Gastrocnemius medialis (tissue), 4 donors: Measurements from ENCODE around the gene SAMD9L. TPM values are rescaled to one million over a fixed set of nuclear protein-coding genes. Genes with fewer than 3 reads are reported as not detected.

ENCODE experiments used
- ATAC-seq, 2 donors: fragments of 150-250 bp; one replicate each; pipeline ENCODE4 v1.9.1; 2016
- DNase-seq, 2 donors: peaks; one replicate each; pipeline ENCODE4 v3.0.0-alpha.2; 2019
- H3K27ac ChIP-seq, 4 donors: fragments of 200-600 bp; sonication (generic); 1 replicate in 1 of 4; 2 replicates in 3 of 4; pipeline ENCODE4 v1.5.1; 2016 to 2018; ENCODE audit warnings: mild to moderate bottlenecking in 2 of 4, moderate library complexity in 1 of 4
- H3K27me3 ChIP-seq, 3 donors: fragments of 200-600 bp; sonication (generic) in 2 of 3; 1 replicate in 1 of 3; 2 replicates in 2 of 3; pipeline versions ENCODE4 v1.5.1 to v1.6.0; 2016 to 2019; ENCODE audit warnings: mild to moderate bottlenecking in 1 of 3, moderate library complexity in 1 of 3
- H3K36me3 ChIP-seq, 2 donors: fragments of 200-600 bp; sonication (generic) in 1 of 2; one replicate each; pipeline ENCODE4 v1.5.1; 2017 to 2018
- H3K4me1 ChIP-seq, 2 donors: fragments of 200-600 bp; sonication (generic) in 1 of 2; one replicate each; pipeline ENCODE4 v1.5.1; 2016 to 2017; ENCODE audit warnings: mild to moderate bottlenecking in 2 of 2
- H3K4me3 ChIP-seq, 4 donors: fragments of 200-600 bp; sonication (generic) in 3 of 4; 1 replicate in 1 of 4; 2 replicates in 3 of 4; pipeline ENCODE4 v1.5.1; 2016 to 2019; ENCODE audit warnings: mild to moderate bottlenecking in 2 of 4
- H3K9me3 ChIP-seq, 3 donors: fragments of 200-600 bp; sonication (generic) in 2 of 3; 1 replicate in 1 of 3; 2 replicates in 2 of 3; pipeline ENCODE4 v1.5.1; 2016 to 2019
- CTCF ChIP-seq, 5 experiments: fragments of 450-650 bp in 3 of 5; fragments of 200-600 bp in 2 of 5; sonication (generic) in 2 of 5; IDR thresholded peaks in 4 of 5; conservative IDR thresholded peaks in 1 of 5; 1 replicate in 4 of 5; 2 replicates in 1 of 5; pipeline ENCODE4 v1.5.1; 2016 to 2019; ENCODE audit warnings: antibody characterized with exemption in 5 of 5, mild to moderate bottlenecking in 3 of 5, moderate library complexity in 3 of 5
- POLR2A ChIP-seq, 2 donors: fragments of 450-650 bp; IDR thresholded peaks; one replicate each; pipeline ENCODE4 v1.6.1; 2017; ENCODE audit warnings: antibody characterized with exemption in 2 of 2, mild to moderate bottlenecking in 2 of 2, moderate library complexity in 2 of 2
- in situ Hi-C, 4 donors: fragments of 200-750 bp; cut with MboI; loops; one replicate each; pipeline versions ENCODE4 v1.15.0 to v1.8.0; 2017; ENCODE audit warnings: low sequenced_read_pairs in 4 of 4
- intact Hi-C: fragments of 100-400 bp; cut with DNase I; formaldehyde crosslinking; loops from one replicate; pipeline ENCODE4 v1.15.1; 2023; ENCODE audit warnings: low total_unique reads
- total RNA-seq, 4 donors: library from RNA; depleted of rRNA; stranded (reverse); fragments of >200 nt; gene quantifications; one replicate each; pipeline versions ENCODE4 v1.1.0 to v1.2.3, GENCODE V29; 2016

The SAMD9L gene
- total RNA-seq, 4 donors from 2014 or later: 1.2 to 7.6 (median 2.1) TPM

DNA sequence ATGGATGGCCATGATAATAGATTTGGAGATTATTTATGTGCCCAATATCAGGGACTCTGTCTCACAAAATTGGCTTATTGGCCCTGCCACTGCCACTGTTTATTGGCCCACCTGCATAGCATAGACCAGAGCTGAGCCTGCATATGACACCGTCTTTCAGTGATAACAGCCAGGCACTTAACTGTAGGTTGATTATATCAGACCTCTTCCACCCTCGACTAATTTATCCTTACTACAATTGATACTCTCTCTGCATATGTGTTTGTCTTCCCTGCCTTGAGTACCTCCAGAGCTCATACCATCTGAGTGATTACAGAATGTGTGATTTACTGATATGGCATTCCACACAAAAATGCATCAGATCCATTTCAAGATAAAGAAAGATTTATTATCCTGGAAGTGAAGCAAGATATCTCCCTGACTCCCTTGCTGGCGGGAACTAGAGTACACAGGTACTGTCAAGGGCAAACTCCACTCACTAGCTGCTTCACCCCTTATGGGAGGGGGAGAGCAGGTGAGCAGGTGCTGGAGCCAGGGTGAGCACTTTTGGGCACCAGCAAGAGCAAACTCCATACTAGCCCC lies 13.1 kb upstream of the SAMD9L start:
- Histone ChIP-seq H3K9me3 (no peaks in the 10 kb centered on the region), H3K4me3 (no peak overlapping the region), H3K36me3 (no peaks in the 10 kb centered on the region), H3K27ac (no peak overlapping the region), H3K4me1 (no peaks in the 10 kb centered on the region), H3K27me3 (no peaks in the 10 kb centered on the region)
- ATAC-seq: no peak
- intact Hi-C loops (no loop called here), in situ Hi-C loops (no loop called here)
- DNase-seq: no peak
- TF ChIP-seq CTCF (IDR thresholded peaks at IDR 0.05 in 4 of 5, conservative IDR thresholded peaks at IDR 0.05 in 1 of 5) (no peak), POLR2A (IDR thresholded peaks at IDR 0.05) (no peak)

GRCh38 chr7:93160410-93160809 lies 12.2 kb upstream of the SAMD9L start:
- Histone ChIP-seq H3K4me1 (no peaks in the 10 kb centered on the region), H3K27ac (no peak overlapping the region), H3K27me3 (no peaks in the 10 kb centered on the region), H3K9me3 (no peaks in the 10 kb centered on the region), H3K4me3 (no peak overlapping the region), H3K36me3 (no peaks in the 10 kb centered on the region)
- in situ Hi-C loops: no loop called here
- no peak for TF ChIP-seq CTCF (IDR thresholded peaks at IDR 0.05 in 4 of 5, conservative IDR thresholded peaks at IDR 0.05 in 1 of 5)
- TF ChIP-seq POLR2A (IDR thresholded peaks at IDR 0.05): no peak
- no peak for ATAC-seq
- no peak for DNase-seq
- intact Hi-C loops: no loop called here

DNA sequence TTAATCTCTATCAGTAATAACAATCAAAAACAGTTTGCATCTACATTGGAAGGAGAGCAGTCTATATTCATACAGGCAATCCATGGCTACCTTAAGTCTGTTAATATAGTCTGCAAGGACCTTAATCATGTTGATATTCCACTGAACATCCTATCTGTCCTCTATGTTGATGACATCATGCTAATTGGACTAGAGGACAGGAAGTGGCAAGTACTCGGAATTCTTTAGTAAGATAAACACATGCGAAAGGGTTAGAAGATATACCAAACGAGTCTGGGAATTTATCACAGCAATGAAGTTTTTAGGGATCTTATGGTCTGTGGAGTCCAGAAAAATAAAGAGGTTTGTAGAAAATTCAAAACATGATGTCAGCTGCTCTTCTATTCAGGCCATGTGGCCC lies 11.3 kb upstream of the SAMD9L start:
- DNase-seq (no peak), ATAC-seq (no peak)
- no peak overlapping the region for H3K27ac ChIP-seq
- no peaks in the 10 kb centered on the region for H3K9me3 ChIP-seq
- H3K4me1 ChIP-seq: no peaks in the 10 kb centered on the region
- no peak overlapping the region for H3K4me3 ChIP-seq
- in situ Hi-C loops (no loop called here), intact Hi-C loops (no loop called here)
- H3K36me3 ChIP-seq: no peaks in the 10 kb centered on the region
- no peak for TF ChIP-seq POLR2A (IDR thresholded peaks at IDR 0.05)
- TF ChIP-seq CTCF (IDR thresholded peaks at IDR 0.05 in 4 of 5, conservative IDR thresholded peaks at IDR 0.05 in 1 of 5): no peak
- no peaks in the 10 kb centered on the region for H3K27me3 ChIP-seq

- DNase-seq (no peak), ATAC-seq (no peak)
- Histone ChIP-seq H3K36me3 (no peaks in the 10 kb centered on the region), H3K4me1 (no peaks in the 10 kb centered on the region), H3K27ac (no peak overlapping the region), H3K9me3 (no peaks in the 10 kb centered on the region), H3K27me3 (no peaks in the 10 kb centered on the region), H3K4me3 (no peak overlapping the region)
- in situ Hi-C loops (no loop called here), intact Hi-C loops (no loop called here)
- TF ChIP-seq CTCF (IDR thresholded peaks at IDR 0.05 in 4 of 5, conservative IDR thresholded peaks at IDR 0.05 in 1 of 5) (no peak), POLR2A (IDR thresholded peaks at IDR 0.05) (no peak)
These were observed 8.7 kb upstream of the SAMD9L start for GRCh38 chr7:93156884-93157283.
